H1 (cell line): ENCODE results near the gene APBB3. TPM values are rescaled to one million over a fixed set of nuclear protein-coding genes. Genes with fewer than 3 reads are reported as not detected.

ENCODE experiments used
- ATF3 ChIP-seq: IDR thresholded peaks from 2 replicates; pipeline ENCODE4 v1.6.1; 2011; ENCODE audit warnings: low read depth, mild to moderate bottlenecking, low read length; ENCODE audit not compliant: insufficient read depth
- CHD1 ChIP-seq: IDR thresholded peaks from 2 replicates; pipeline ENCODE4 v1.6.1; 2012; ENCODE audit warnings: low read depth, low read length, improper control_type of control experiment
- E2F6 ChIP-seq: IDR thresholded peaks from 2 replicates; pipeline ENCODE4 v1.6.1; 2012; ENCODE audit warnings: inconsistent platforms
- NANOG ChIP-seq: IDR thresholded peaks from 2 replicates; pipeline ENCODE4 v1.6.1; 2011; ENCODE audit warnings: low read length, low read depth, mild to moderate bottlenecking, inconsistent platforms; ENCODE audit not compliant: insufficient read depth, poor library complexity, severe bottlenecking
- RFX5 ChIP-seq: IDR thresholded peaks from 2 replicates; pipeline ENCODE4 v1.6.1; 2011; ENCODE audit warnings: low read depth, low read length, improper control_type of control experiment, borderline replicate concordance
- polyA plus RNA-seq, 7 experiments: library from polyadenylated mRNA; depleted of rRNA in 3 of 7; stranded (reverse) in 5 of 7; unstranded in 2 of 7; fragments of >200 nt in 5 of 7; fragments of 200-250 nt in 2 of 7; gene quantifications; 1 replicate in 5 of 7; 2 replicates in 1 of 7; 4 replicates in 1 of 7; pipeline versions ENCODE4 v1.2.1 to v1.2.3, GENCODE V29; 2011 to 2013; ENCODE audit warnings: missing spikeins in 2 of 7, mixed read lengths in 2 of 7
- total RNA-seq: library from RNA; stranded (reverse); fragmentation: NEBNext Ultra II Directional; extraction: Animal tissue kit (Norgen Biotek cat#: 25700); gene quantifications from 2 replicates; pipeline ENCODE4 v1.2.1, GENCODE V29; 2021

APBB3 gene
- total and polyA plus RNA-seq, 2 of the 8 experiments (the other 6 are each of a cell fraction or from before 2014, with no cell fraction given), result 16.0 to 21.9 TPM

- TF ChIP-seq NANOG (no peak), CHD1 (no peak), RFX5 (no peak), E2F6 (no peak), ATF3 (no peak)
These were observed 4.8 kb upstream of the APBB3 start (continued) for GRCh38 chr5:140569197-140569596.
